RWPE2 (cell line): ENCODE data around the gene ALPK1.
"Not testable (repeated sequence)": the region's sequence is repeated elsewhere in the genome, so short reads cannot be mapped to it uniquely, and the experiment has no call there.

ENCODE experiments used
- ATAC-seq: fragments of 200-7000 bp; cut with Tn5 transposase; 3 replicates; pipeline ENCODE4 v1.9.1; 2021; ENCODE audit warnings: low read depth
- DNase-seq: peaks from one replicate; pipeline ENCODE4 v3.0.0-alpha.2; 2020; ENCODE audit warnings: low spot score
- H3K27ac ChIP-seq: fragments of 450-650 bp; 2 replicates; pipeline ENCODE4 v1.5.1; 2017; ENCODE audit warnings: mild to moderate bottlenecking; ENCODE audit not compliant: poor library complexity, severe bottlenecking
- H3K27me3 ChIP-seq: fragments of 250-450 bp; sonication (Bioruptor Pico); 2 replicates; pipeline ENCODE4 v1.5.1; 2021; ENCODE audit warnings: mild to moderate bottlenecking, moderate library complexity; ENCODE audit not compliant: insufficient read depth, poor library complexity, severe bottlenecking
- H3K36me3 ChIP-seq: fragments of 250-450 bp; sonication (Bioruptor Pico); 2 replicates; pipeline ENCODE4 v1.5.1; 2020; ENCODE audit warnings: low read depth, mild to moderate bottlenecking, moderate library complexity
- H3K4me1 ChIP-seq: fragments of 250-450 bp; sonication (Bioruptor Pico); 2 replicates; pipeline ENCODE4 v1.5.1; 2021; ENCODE audit warnings: mild to moderate bottlenecking, moderate library complexity; ENCODE audit not compliant: insufficient read depth, poor library complexity, severe bottlenecking
- H3K4me3 ChIP-seq: fragments of 250-450 bp; sonication (Bioruptor Pico); 2 replicates; pipeline ENCODE4 v1.5.1; 2021; ENCODE audit warnings: mild to moderate bottlenecking, moderate library complexity; ENCODE audit not compliant: severe bottlenecking
- H3K9me3 ChIP-seq: fragments of 250-450 bp; sonication (Bioruptor Pico); 2 replicates; pipeline ENCODE4 v1.5.1; 2021; ENCODE audit warnings: mild to moderate bottlenecking, moderate library complexity; ENCODE audit not compliant: severe bottlenecking
- CTCF ChIP-seq: fragments of 450-650 bp; IDR thresholded peaks from one replicate; pipeline ENCODE4 v1.5.1; 2017; ENCODE audit warnings: mild to moderate bottlenecking, moderate library complexity; ENCODE audit not compliant: poor library complexity, severe bottlenecking

ALPK1 gene

GRCh38 chr4:112423591-112423990 lies 126.4 kb downstream of the ALPK1 start:
- Histone ChIP-seq H3K27me3 (no peaks in the 10 kb centered on the region), H3K36me3 (no peaks in the 10 kb centered on the region), H3K4me3 (no peak overlapping the region), H3K4me1 (no peaks in the 10 kb centered on the region), H3K9me3 (no peaks in the 10 kb centered on the region), H3K27ac (no peak overlapping the region)
- ATAC-seq, result no peak
- DNase-seq, result no peak
- TF ChIP-seq CTCF, result no peak

DNA sequence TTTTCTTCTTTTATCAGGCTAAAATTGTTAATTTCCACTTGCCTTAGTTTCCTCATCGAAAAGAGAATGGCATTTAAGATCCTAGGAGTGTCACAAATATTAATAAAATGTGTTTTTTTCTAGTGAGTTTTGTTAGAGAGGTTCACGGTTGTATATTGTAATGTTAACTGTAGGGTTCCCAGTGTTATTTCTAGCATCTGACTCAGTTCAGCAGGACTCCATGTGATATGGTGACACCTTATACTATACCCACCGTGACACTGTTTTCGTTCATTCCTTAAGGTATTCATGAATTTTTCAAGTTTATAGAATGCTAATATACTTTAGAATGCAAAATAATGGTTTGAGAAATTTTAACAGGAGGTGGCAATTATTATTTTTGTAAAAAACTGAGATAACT lies 128.7 kb downstream of the ALPK1 start:
- Histone ChIP-seq H3K4me3 (no peak overlapping the region), H3K9me3 (no peaks in the 10 kb centered on the region), H3K36me3 (no peaks in the 10 kb centered on the region), H3K4me1 (no peaks in the 10 kb centered on the region), H3K27ac (no peak overlapping the region), H3K27me3 (no peaks in the 10 kb centered on the region)
- ATAC-seq (no peak), DNase-seq (no peak)
- TF ChIP-seq CTCF, result no peak

- Histone ChIP-seq H3K27me3 (no peaks in the 10 kb centered on the region), H3K4me3 (no peak overlapping the region), H3K4me1 (no peaks in the 10 kb centered on the region), H3K36me3 (no peaks in the 10 kb centered on the region), H3K9me3 (no peaks in the 10 kb centered on the region), H3K27ac (no peak overlapping the region)
- no peak for TF ChIP-seq CTCF
- DNase-seq (no peak), ATAC-seq (no peak)
Observed at GRCh38 chr4:112426416-112426815, 129.2 kb downstream of the ALPK1 start.

GRCh38 chr4:112431158-112431557 lies 134.0 kb downstream of the ALPK1 start:
- TF ChIP-seq CTCF, result no peak
- Histone ChIP-seq H3K4me1 (no peaks in the 10 kb centered on the region), H3K4me3 (no peak overlapping the region), H3K36me3 (no peaks in the 10 kb centered on the region), H3K9me3 (no peaks in the 10 kb centered on the region), H3K27me3 (no peaks in the 10 kb centered on the region), H3K27ac (no peak overlapping the region)
- ATAC-seq (no peak), DNase-seq (no peak)

DNA sequence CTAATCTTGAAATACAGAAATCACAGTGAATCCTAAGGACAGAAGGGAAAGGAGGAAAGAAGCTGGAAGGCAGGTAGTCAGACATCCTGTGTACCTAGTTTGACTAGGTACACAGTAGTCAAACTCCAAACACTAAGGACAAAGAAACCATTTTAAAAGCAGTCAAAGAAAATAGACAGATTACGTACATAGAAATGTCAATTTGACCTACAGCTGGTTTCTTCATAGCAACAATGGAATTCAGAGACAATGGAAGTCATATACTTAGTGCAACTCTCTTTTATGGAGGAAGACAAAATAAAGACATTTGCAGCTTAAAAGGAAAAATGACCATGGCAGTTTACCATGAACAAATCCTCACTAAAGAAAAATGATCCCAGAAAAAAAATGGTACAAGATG lies 139.8 kb downstream of the ALPK1 start:
- H3K4me1 ChIP-seq, result no peaks in the 10 kb centered on the region
- no peaks in the 10 kb centered on the region for H3K9me3 ChIP-seq
- no peaks in the 10 kb centered on the region for H3K27me3 ChIP-seq
- H3K27ac ChIP-seq, result no peak overlapping the region
- no peak overlapping the region for H3K4me3 ChIP-seq
- H3K36me3 ChIP-seq, result no peaks in the 10 kb centered on the region
- DNase-seq, result no peak
- no peak for TF ChIP-seq CTCF
- no peak for ATAC-seq

- not testable (repeated sequence) for H3K9me3 ChIP-seq, H3K4me1 ChIP-seq, H3K27me3 ChIP-seq, H3K27ac ChIP-seq, DNase-seq, ATAC-seq, H3K36me3 ChIP-seq, H3K4me3 ChIP-seq
Observed at GRCh38 chr4:112442226-112442625, 145.1 kb downstream of the ALPK1 start.
